Mesendoderm (in vitro differentiated cells): ENCODE data around the gene KAZN.

Experiments used
- DNase-seq: peaks from one replicate; pipeline ENCODE4 v3.0.0; 2013
- H2AK5ac ChIP-seq: 2 replicates; pipeline ENCODE4 v1.6.1; 2013; ENCODE audit warnings: low read length, inconsistent platforms
- H2BK120ac ChIP-seq: 2 replicates; pipeline ENCODE4 v1.6.1; 2013; ENCODE audit warnings: low read depth, mild to moderate bottlenecking, low read length, moderate library complexity, mixed read lengths
- H2BK15ac ChIP-seq: replicated peaks from 2 replicates; pipeline ENCODE4 v1.6.1; 2013; ENCODE audit warnings: low read depth, mild to moderate bottlenecking, moderate library complexity
- H2BK5ac ChIP-seq: 2 replicates; pipeline ENCODE4 v1.6.1; 2013; ENCODE audit warnings: low read length, inconsistent platforms
- H3K18ac ChIP-seq: 2 replicates; pipeline ENCODE4 v1.6.1; 2013; ENCODE audit warnings: mild to moderate bottlenecking, low read length, mixed read lengths
- H3K23ac ChIP-seq: one replicate; pipeline ENCODE4 v1.6.1; 2013; ENCODE audit warnings: low read length
- H3K27ac ChIP-seq: 2 replicates; pipeline ENCODE4 v1.5.1; 2013; ENCODE audit warnings: low read depth, mild to moderate bottlenecking, inconsistent platforms, low read length, moderate library complexity
- H3K27me3 ChIP-seq: 2 replicates; pipeline ENCODE4 v1.6.1; 2013; ENCODE audit warnings: low read length, control low read depth, mild to moderate bottlenecking, inconsistent platforms; ENCODE audit not compliant: insufficient read depth, poor library complexity
- H3K36me3 ChIP-seq: 2 replicates; pipeline ENCODE4 v1.6.1; 2013; ENCODE audit warnings: low read length, inconsistent platforms; ENCODE audit not compliant: control insufficient read depth, insufficient read depth
- H3K4ac ChIP-seq: one replicate; pipeline ENCODE4 v1.6.1; 2013; ENCODE audit warnings: low read depth, mild to moderate bottlenecking, low read length, moderate library complexity
- H3K4me1 ChIP-seq: 2 replicates; pipeline ENCODE4 v1.6.1; 2013; ENCODE audit warnings: low read depth, low read length, inconsistent platforms; ENCODE audit not compliant: control insufficient read depth
- H3K4me2 ChIP-seq: 2 replicates; pipeline ENCODE4 v1.6.1; 2013; ENCODE audit warnings: low read length
- H3K4me3 ChIP-seq: 2 replicates; pipeline ENCODE4 v1.5.1; 2013; ENCODE audit warnings: mild to moderate bottlenecking, low read length
- H3K56ac ChIP-seq: one replicate; pipeline ENCODE4 v1.6.1; 2013; ENCODE audit warnings: low read length
- H3K79me1 ChIP-seq: 2 replicates; pipeline ENCODE4 v1.6.1; 2013; ENCODE audit warnings: low read length, inconsistent platforms
- H3K79me2 ChIP-seq: 2 replicates; pipeline ENCODE4 v1.6.1; 2013; ENCODE audit warnings: mild to moderate bottlenecking, low read length; ENCODE audit not compliant: control insufficient read depth, insufficient read depth
- H3K9ac ChIP-seq: 2 replicates; pipeline ENCODE4 v1.6.1; 2013; ENCODE audit warnings: low read length, inconsistent platforms
- H4K5ac ChIP-seq: one replicate; pipeline ENCODE4 v1.6.1; 2013; ENCODE audit warnings: low read length
- H4K8ac ChIP-seq: one replicate; pipeline ENCODE4 v1.6.1; 2013; ENCODE audit warnings: low read depth, mild to moderate bottlenecking, control low read depth, low read length, moderate library complexity
- WGBS: extraction: QIAGEN DNeasy Blood & Tissue Kit; methylation state at CpG from one replicate; pipeline ENCODE4 v1.1.7; 2013; ENCODE audit warnings: low lambda C conversion rate, missing lambda C conversion rate; ENCODE audit not compliant: insufficient coverage; ENCODE audit errors: extremely low coverage; 5-methylcytosine and 5-hydroxymethylcytosine counted together

Gene KAZN

GRCh38 chr1:15055736-15056415 lies 457.4 kb downstream of the KAZN start:
- Histone ChIP-seq H4K5ac (no peak overlapping the region), H3K27me3 (no peaks in the 10 kb centered on the region), H3K4me1 (no peaks in the 10 kb centered on the region), H3K23ac (no peak overlapping the region), H2BK120ac (no peak overlapping the region), H2AK5ac (no peak overlapping the region), H4K8ac (no peak overlapping the region), H3K79me1 (no peaks in the 10 kb centered on the region), H3K79me2 (no peaks in the 10 kb centered on the region), H3K27ac (no peak overlapping the region), H3K18ac (no peak overlapping the region), H2BK5ac (no peak overlapping the region), H3K36me3 (peaks cover 2% of the 10 kb centered on the region), H3K56ac (no peak overlapping the region), H3K9ac (no peak overlapping the region), H3K4ac (no peak overlapping the region), H3K4me2 (no peak overlapping the region), H2BK15ac (no peak overlapping the region), H3K4me3 (no peak overlapping the region)
- no peak for DNase-seq
- WGBS, result no CpG with 5 or more reads among the region's 29 CpGs

DNA sequence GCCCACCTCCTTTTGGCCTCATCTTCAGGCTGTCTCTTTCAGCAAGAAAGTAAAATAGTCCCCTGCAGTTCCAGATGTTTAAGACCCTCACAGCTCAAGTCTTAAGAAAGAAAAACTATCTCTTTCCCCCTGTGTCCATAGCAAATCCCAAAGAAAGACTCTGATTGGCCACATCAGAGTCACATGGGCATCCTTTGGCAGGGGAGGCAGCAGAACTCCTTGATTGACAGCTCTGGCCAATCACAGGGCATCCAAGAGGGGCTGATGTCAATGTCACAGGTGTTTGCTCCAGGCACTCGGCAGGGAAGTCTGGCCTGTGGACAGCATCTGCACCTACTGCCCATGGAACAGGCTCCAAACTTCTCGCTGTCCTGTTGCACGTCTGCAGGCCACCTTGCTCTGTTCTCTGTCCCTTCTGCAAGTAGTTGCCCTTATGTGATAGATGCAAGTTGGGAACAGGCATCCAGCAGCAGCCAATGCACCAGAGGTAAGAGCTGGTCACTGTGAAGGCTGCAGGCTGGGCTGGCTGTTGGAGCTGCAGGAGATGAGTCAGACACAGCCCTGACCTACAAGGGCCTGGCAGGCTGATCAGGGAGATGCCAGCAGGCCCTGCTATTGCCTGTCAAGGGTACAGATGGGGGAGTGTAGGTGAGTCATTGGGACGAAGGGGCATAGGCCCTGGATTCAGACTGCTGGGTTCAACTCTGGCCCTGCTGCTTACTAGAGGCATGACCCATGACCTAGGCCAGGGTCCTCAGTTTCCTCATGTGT lies 458.2 kb downstream of the KAZN start:
- Histone ChIP-seq H3K18ac (no peak overlapping the region), H3K4me3 (no peak overlapping the region), H3K9ac (no peak overlapping the region), H3K56ac (no peak overlapping the region), H3K4me2 (no peak overlapping the region), H4K8ac (no peak overlapping the region), H2AK5ac (no peak overlapping the region), H4K5ac (no peak overlapping the region), H3K36me3 (peaks cover 2% of the 10 kb centered on the region), H2BK5ac (no peak overlapping the region), H3K27me3 (no peaks in the 10 kb centered on the region), H3K79me1 (no peaks in the 10 kb centered on the region), H3K4me1 (no peaks in the 10 kb centered on the region), H3K23ac (no peak overlapping the region), H3K79me2 (no peaks in the 10 kb centered on the region), H3K27ac (no peak overlapping the region), H3K4ac (no peak overlapping the region), H2BK15ac (no peak overlapping the region), H2BK120ac (no peak overlapping the region)
- WGBS, result no CpG with 5 or more reads among the region's 4 CpGs
- DNase-seq, result no peak

GRCh38 chr1:15057834-15058233 lies 459.3 kb downstream of the KAZN start:
- no peak overlapping the region for H2BK5ac ChIP-seq
- H3K4ac ChIP-seq, result no peak overlapping the region
- no peak overlapping the region for H2AK5ac ChIP-seq
- no peak overlapping the region for H2BK15ac ChIP-seq
- H3K4me3 ChIP-seq, result no peak overlapping the region
- H3K36me3 ChIP-seq, result peaks cover 3% of the 10 kb centered on the region
- no peaks in the 10 kb centered on the region for H3K79me1 ChIP-seq
- no peak overlapping the region for H3K27ac ChIP-seq
- no peak overlapping the region for H2BK120ac ChIP-seq
- DNase-seq, result no peak
- H3K56ac ChIP-seq, result no peak overlapping the region
- H3K18ac ChIP-seq, result no peak overlapping the region
- H3K4me1 ChIP-seq, result no peaks in the 10 kb centered on the region
- no peaks in the 10 kb centered on the region for H3K27me3 ChIP-seq
- no peak overlapping the region for H4K5ac ChIP-seq
- H3K4me2 ChIP-seq, result no peak overlapping the region
- H3K23ac ChIP-seq, result no peak overlapping the region
- H3K9ac ChIP-seq, result no peak overlapping the region
- no peak overlapping the region for H4K8ac ChIP-seq
- no peaks in the 10 kb centered on the region for H3K79me2 ChIP-seq
- WGBS, result no CpG with 5 or more reads among the region's 5 CpGs

DNA sequence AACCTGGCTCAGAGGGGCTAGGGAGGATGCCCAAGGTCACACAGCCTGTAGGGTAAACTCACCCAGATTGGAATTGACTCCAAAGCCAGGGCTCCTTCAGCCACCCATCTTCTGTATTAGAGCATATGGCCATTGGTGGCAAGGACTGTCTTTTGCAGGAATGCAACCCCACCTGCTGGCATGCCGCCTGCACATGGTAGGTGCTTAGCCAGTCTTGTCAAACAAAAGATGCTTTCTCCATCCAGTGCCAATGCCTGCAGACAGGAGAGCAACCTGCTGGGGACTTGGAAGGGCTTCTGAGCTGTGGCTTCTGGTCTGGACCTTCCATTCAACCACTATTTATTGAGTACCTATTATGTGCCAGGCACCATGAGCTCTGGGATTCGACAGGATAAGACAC lies 459.8 kb downstream of the KAZN start:
- Histone ChIP-seq H2AK5ac (no peak overlapping the region), H2BK15ac (no peak overlapping the region), H3K4me2 (no peak overlapping the region), H3K4me3 (no peak overlapping the region), H4K5ac (no peak overlapping the region), H3K9ac (no peak overlapping the region), H2BK5ac (no peak overlapping the region), H3K79me2 (no peaks in the 10 kb centered on the region), H3K27me3 (no peaks in the 10 kb centered on the region), H3K56ac (no peak overlapping the region), H3K36me3 (peaks cover 3% of the 10 kb centered on the region), H4K8ac (no peak overlapping the region), H3K4me1 (no peaks in the 10 kb centered on the region), H3K18ac (no peak overlapping the region), H3K79me1 (no peaks in the 10 kb centered on the region), H3K23ac (no peak overlapping the region), H3K27ac (no peak overlapping the region), H3K4ac (no peak overlapping the region), H2BK120ac (no peak overlapping the region)
- DNase-seq, result no peak
- no CpG with 5 or more reads among the region's 2 CpGs for WGBS

GRCh38 chr1:15060104-15060503 lies 461.6 kb downstream of the KAZN start:
- Histone ChIP-seq H3K4me2 (no peak overlapping the region), H3K4ac (no peak overlapping the region), H3K79me1 (no peaks in the 10 kb centered on the region), H3K18ac (no peak overlapping the region), H2BK5ac (no peak overlapping the region), H4K8ac (no peak overlapping the region), H3K23ac (no peak overlapping the region), H2BK120ac (no peak overlapping the region), H4K5ac (no peak overlapping the region), H3K9ac (no peak overlapping the region), H3K79me2 (no peaks in the 10 kb centered on the region), H3K27ac (no peak overlapping the region), H3K27me3 (no peaks in the 10 kb centered on the region), H3K56ac (no peak overlapping the region), H3K4me3 (no peak overlapping the region), H3K4me1 (no peaks in the 10 kb centered on the region), H2AK5ac (no peak overlapping the region), H3K36me3 (peaks cover 5% of the 10 kb centered on the region), H2BK15ac (no peak overlapping the region)
- WGBS, result no CpG with 5 or more reads among the region's 25 CpGs
- DNase-seq, result no peak
